ENCODE measurements around the gene EIF2B1. TPM values are rescaled to one million over a fixed set of nuclear protein-coding genes. Genes with fewer than 3 reads are reported as not detected.

The EIF2B1 gene
- total and polyA plus RNA-seq, 2 donors (not counting 1 experiment from before 2014, with no cell fraction given): 48.9 to 54.0 TPM

GRCh38 chr12:123670882-123671728, 37.6 kb upstream of the EIF2B1 start, which contains the start of gene TCTN2:
TCTN2 (plus strand) TSS chr12:123671113; CDS start chr12:123671241, 128 bp downstream.
- Histone ChIP-seq H3K9ac (ENCODE audit: low read length) (peak within 1 kb of the TSS; percentile 83), H3K4me3 (ENCODE audit: control extremely low read depth in 1 of 5, extremely low read depth in 1 of 5, insufficient read depth in 1 of 5, low read depth in 2 of 5, low read length in 4 of 5) (peak within 1 kb of the TSS; percentile 45 to 83 (median 80)), H3K27me3 (replicated peaks in 1 of 4; ENCODE audit: control extremely low read depth in 1 of 4, control insufficient read depth in 3 of 4, insufficient read depth in 4 of 4, low read length in 3 of 4) (no peaks in the 10 kb centered on the region), H2AFZ (ENCODE audit: insufficient read depth, low read depth, low read length, poor library complexity, severe bottlenecking) (peak within 1 kb of the TSS; percentile 98), H3K79me2 (ENCODE audit: control insufficient read depth, insufficient read depth, low read length) (no peaks in the 10 kb centered on the region), H3K36me3 (replicated peaks in 1 of 2; ENCODE audit: control extremely low read depth in 1 of 2, control insufficient read depth in 1 of 2, extremely low read depth in 1 of 2, insufficient read depth in 2 of 2, low read length in 1 of 2) (peaks cover 0 to 5% of the 10 kb centered on the region in 2 experiments), H3K4me1 (ENCODE audit: control insufficient read depth in 2 of 2, insufficient read depth in 2 of 2, low read length in 2 of 2) (peaks cover 9 to 14% of the 10 kb centered on the region in 2 donors), H3K27ac (ENCODE audit: low read length in 2 of 2) (peak within 1 kb of the TSS in 1 of 2 donors; percentile 62), H3K9me3 (ENCODE audit: control extremely low read depth in 1 of 3, control insufficient read depth in 2 of 3, insufficient read depth in 1 of 3, low read length in 2 of 3) (no peaks in the 10 kb centered on the region), H4K20me1 (ENCODE audit: control insufficient read depth, insufficient read depth, low read length, poor library complexity, severe bottlenecking) (no peaks in the 10 kb centered on the region), H3K4me2 (replicated peaks; ENCODE audit: low read depth, low read length, poor library complexity, severe bottlenecking) (peak within 1 kb of the TSS; percentile 86)
- peak within 1 kb of the TSS; percentile 89 for H3K4me3 Mint-ChIP-seq
- H3K27me3 Mint-ChIP-seq: no peaks in the 10 kb centered on the region
- peak; percentile 100 for ATAC-seq (ENCODE audit: low read depth)
- 1% methylated on average over 41 of the region's 53 CpGs for WGBS (ENCODE audit: insufficient coverage)
- POLR2A ChIA-PET: interaction anchor here (0.6 to 1.3 kb wide), 3 partner anchors 41 to 388 kb away, joined by 3 to 7 read pairs (median 3); partner anchors contain the start of gene ATP6V0A2
- peaks cover 14% of the 10 kb centered on the region for H3K4me1 Mint-ChIP-seq
- peak; percentile 92 for DNase-seq
- intact Hi-C loops (cut with micrococcal nuclease): loop anchor here (1.0 kb wide), 2 partner anchors 38 to 41 kb away; partner anchors contain the start of genes ATP6V0A2, EIF2B1 and GTF2H3
- CTCF ChIA-PET: no interaction called here
- no peaks in the 10 kb centered on the region for H3K9me3 Mint-ChIP-seq (ENCODE audit: insufficient read depth)
- H3K27ac Mint-ChIP-seq: peak within 1 kb of the TSS; percentile 63
- TF ChIP-seq EZH2 (IDR thresholded peaks at IDR 0.05; ENCODE audit: borderline replicate concordance, insufficient read depth, low read depth, low read length, poor library complexity, severe bottlenecking) (no peak), CTCF (IDR thresholded peaks at IDR 0.05) (no peak)

GRCh38 chr12:123667771-123668170, 34.3 kb upstream of the EIF2B1 start:
- Histone ChIP-seq H3K9me3 (ENCODE audit: control extremely low read depth in 1 of 3, control insufficient read depth in 2 of 3, insufficient read depth in 1 of 3, low read length in 2 of 3) (no peaks in the 10 kb centered on the region), H3K4me1 (ENCODE audit: control insufficient read depth in 2 of 2, insufficient read depth in 2 of 2, low read length in 2 of 2) (peaks cover 9 to 14% of the 10 kb centered on the region in 2 donors), H3K79me2 (ENCODE audit: control insufficient read depth, insufficient read depth, low read length) (no peaks in the 10 kb centered on the region), H3K36me3 (replicated peaks in 1 of 2; ENCODE audit: control extremely low read depth in 1 of 2, control insufficient read depth in 1 of 2, extremely low read depth in 1 of 2, insufficient read depth in 2 of 2, low read length in 1 of 2) (no peaks in the 10 kb centered on the region), H3K4me3 (ENCODE audit: control extremely low read depth in 1 of 5, extremely low read depth in 1 of 5, insufficient read depth in 1 of 5, low read depth in 2 of 5, low read length in 4 of 5) (no peak overlapping the region), H3K9ac (ENCODE audit: low read length) (no peak overlapping the region), H3K27ac (ENCODE audit: low read length in 2 of 2) (no peak overlapping the region), H3K27me3 (replicated peaks in 1 of 4; ENCODE audit: control extremely low read depth in 1 of 4, control insufficient read depth in 3 of 4, insufficient read depth in 4 of 4, low read length in 3 of 4) (no peaks in the 10 kb centered on the region), H4K20me1 (ENCODE audit: control insufficient read depth, insufficient read depth, low read length, poor library complexity, severe bottlenecking) (no peaks in the 10 kb centered on the region), H3K4me2 (replicated peaks; ENCODE audit: low read depth, low read length, poor library complexity, severe bottlenecking) (no peak overlapping the region), H2AFZ (ENCODE audit: insufficient read depth, low read depth, low read length, poor library complexity, severe bottlenecking) (no peak overlapping the region)
- 94% methylated on average over 8 of the region's 8 CpGs for WGBS (ENCODE audit: insufficient coverage)
- ChIA-PET CTCF (no interaction called here), POLR2A (no interaction called here)
- Mint-ChIP-seq H3K9me3 (ENCODE audit: insufficient read depth) (no peaks in the 10 kb centered on the region), H3K4me1 (peaks cover 14% of the 10 kb centered on the region), H3K27ac (no peak overlapping the region), H3K4me3 (no peak overlapping the region), H3K27me3 (no peaks in the 10 kb centered on the region)
- intact Hi-C loops (cut with micrococcal nuclease): no loop called here
- no peak for TF ChIP-seq CTCF (IDR thresholded peaks at IDR 0.05)
- no peak for TF ChIP-seq EZH2 (IDR thresholded peaks at IDR 0.05; ENCODE audit: borderline replicate concordance, insufficient read depth, low read depth, low read length, poor library complexity, severe bottlenecking)
- DNase-seq (no peak), ATAC-seq (ENCODE audit: low read depth) (no peak)
